ENCODE results near the gene CLEC16A. TPM values are rescaled to one million over a fixed set of nuclear protein-coding genes. Genes with fewer than 3 reads are reported as not detected.
"Not testable (repeated sequence)": the region's sequence is repeated elsewhere in the genome, so short reads cannot be mapped to it uniquely, and the experiment has no call there.

CLEC16A gene
- total RNA-seq, 1 donor from 2014 or later: 58.1 TPM

GRCh38 chr16:10964891-10965326, 20.5 kb downstream of the CLEC16A start:
- no peaks in the 10 kb centered on the region for H3K9me3 Mint-ChIP-seq (ENCODE audit: unreplicated experiment)
- H3K4me1 Mint-ChIP-seq (ENCODE audit: unreplicated experiment): peaks cover 33% of the 10 kb centered on the region
- no peak for TF ChIP-seq CTCF (IDR thresholded peaks at IDR 0.05; ENCODE audit: unreplicated experiment)
- peaks cover 36% of the 10 kb centered on the region for H3K36me3 Mint-ChIP-seq (ENCODE audit: low read depth, unreplicated experiment)
- peaks cover 3% of the 10 kb centered on the region for H3K27me3 Mint-ChIP-seq (ENCODE audit: unreplicated experiment)
- no peak overlapping the region for H3K27ac Mint-ChIP-seq (ENCODE audit: unreplicated experiment)
- no peak overlapping the region for H3K4me3 Mint-ChIP-seq (ENCODE audit: unreplicated experiment)
- no peak for DNase-seq (ENCODE audit: low spot score)

- H3K27me3 Mint-ChIP-seq (ENCODE audit: unreplicated experiment): peaks cover 3% of the 10 kb centered on the region
- H3K4me3 Mint-ChIP-seq (ENCODE audit: unreplicated experiment): no peak overlapping the region
- H3K9me3 Mint-ChIP-seq (ENCODE audit: unreplicated experiment): no peaks in the 10 kb centered on the region
- H3K4me1 Mint-ChIP-seq (ENCODE audit: unreplicated experiment): peaks cover 27% of the 10 kb centered on the region
- no peak for TF ChIP-seq CTCF (IDR thresholded peaks at IDR 0.05; ENCODE audit: unreplicated experiment)
- peaks cover 34% of the 10 kb centered on the region for H3K36me3 Mint-ChIP-seq (ENCODE audit: low read depth, unreplicated experiment)
- no peak for DNase-seq (ENCODE audit: low spot score)
- peak overlapping the region; percentile 25 for H3K27ac Mint-ChIP-seq (ENCODE audit: unreplicated experiment)
These were observed 21.2 kb downstream of the CLEC16A start for GRCh38 chr16:10965440-10966061.

GRCh38 chr16:10966129-10966528, 21.8 kb downstream of the CLEC16A start:
- no peak for TF ChIP-seq CTCF (IDR thresholded peaks at IDR 0.05; ENCODE audit: unreplicated experiment)
- H3K4me3 Mint-ChIP-seq (ENCODE audit: unreplicated experiment): no peak overlapping the region
- H3K9me3 Mint-ChIP-seq (ENCODE audit: unreplicated experiment): no peaks in the 10 kb centered on the region
- peaks cover 22% of the 10 kb centered on the region for H3K4me1 Mint-ChIP-seq (ENCODE audit: unreplicated experiment)
- peaks cover 2% of the 10 kb centered on the region for H3K27me3 Mint-ChIP-seq (ENCODE audit: unreplicated experiment)
- peaks cover 37% of the 10 kb centered on the region for H3K36me3 Mint-ChIP-seq (ENCODE audit: low read depth, unreplicated experiment)
- DNase-seq (ENCODE audit: low spot score): no peak
- H3K27ac Mint-ChIP-seq (ENCODE audit: unreplicated experiment): peak overlapping the region; percentile 25

GRCh38 chr16:10966559-10966958, 22.2 kb downstream of the CLEC16A start:
- Mint-ChIP-seq H3K27ac (ENCODE audit: unreplicated experiment) (peak overlapping the region; percentile 16), H3K4me1 (ENCODE audit: unreplicated experiment) (peaks cover 20% of the 10 kb centered on the region), H3K36me3 (ENCODE audit: low read depth, unreplicated experiment) (peaks cover 37% of the 10 kb centered on the region)
- not testable (repeated sequence) for H3K27me3 Mint-ChIP-seq (ENCODE audit: unreplicated experiment); DNase-seq (ENCODE audit: low spot score); H3K9me3 Mint-ChIP-seq (ENCODE audit: unreplicated experiment); H3K4me3 Mint-ChIP-seq (ENCODE audit: unreplicated experiment)

DNA sequence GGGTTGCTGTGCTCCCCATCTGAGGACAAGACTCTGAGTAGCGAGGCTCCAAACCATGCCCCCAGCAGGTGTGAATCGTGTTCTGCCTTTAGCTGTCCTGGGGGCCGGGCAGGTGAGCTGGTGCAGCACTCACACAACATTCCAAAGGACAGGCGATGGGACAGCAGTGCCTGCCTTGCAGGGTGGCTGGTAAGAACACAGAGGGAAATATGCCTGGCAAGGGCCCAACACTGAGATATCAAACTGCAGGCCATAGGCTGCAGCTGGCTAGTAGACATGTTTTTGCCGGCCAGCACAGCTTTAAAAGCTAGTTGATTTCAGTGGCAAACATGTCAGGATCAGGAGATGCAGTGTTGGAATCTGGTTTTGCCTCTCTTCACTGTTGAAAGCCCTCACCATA, 23.6 kb downstream of the CLEC16A start:
- no peak for TF ChIP-seq CTCF (IDR thresholded peaks at IDR 0.05; ENCODE audit: unreplicated experiment)
- H3K9me3 Mint-ChIP-seq (ENCODE audit: unreplicated experiment): no peaks in the 10 kb centered on the region
- peaks cover 37% of the 10 kb centered on the region for H3K36me3 Mint-ChIP-seq (ENCODE audit: low read depth, unreplicated experiment)
- no peak overlapping the region for H3K4me3 Mint-ChIP-seq (ENCODE audit: unreplicated experiment)
- no peak overlapping the region for H3K27ac Mint-ChIP-seq (ENCODE audit: unreplicated experiment)
- no peak for DNase-seq (ENCODE audit: low spot score)
- peaks cover 20% of the 10 kb centered on the region for H3K4me1 Mint-ChIP-seq (ENCODE audit: unreplicated experiment)
- H3K27me3 Mint-ChIP-seq (ENCODE audit: unreplicated experiment): no peaks in the 10 kb centered on the region
